Pancreas (tissue), 10 donors: ENCODE data around the gene BAHCC1. TPM values are rescaled to one million over a fixed set of nuclear protein-coding genes. Genes with fewer than 3 reads are reported as not detected.

Experiments used
- ATAC-seq, 4 donors: fragments of 200-7000 bp; cut with Tn5 transposase; one replicate each; pipeline versions ENCODE4 v1.8.0 to v1.9.1; 2020; ENCODE audit warnings: mild to moderate bottlenecking in 4 of 4, moderate library complexity in 4 of 4
- DNase-seq, 6 donors: peaks; one replicate each; pipeline ENCODE4 v3.0.0-alpha.2; 2020
- FAIRE-seq: peaks from 2 replicates; lab custom pipeline; 2012; peaks lifted over from hg19 to GRCh38; lab: Jason Lieb, UNC
- H3K27ac ChIP-seq, 4 donors: fragments of 200-600 bp; sonication (generic); 1 replicate in 3 of 4; 2 replicates in 1 of 4; pipeline versions ENCODE4 v1.5.0 to v1.8.0; 2020
- H3K27me3 ChIP-seq, 4 donors: fragments of 200-600 bp; one replicate each; pipeline ENCODE4 v1.8.0; 2021
- H3K36me3 ChIP-seq, 3 donors: fragments of 200-600 bp; sonication (generic) in 1 of 3; one replicate each; pipeline versions ENCODE4 v1.5.0 to v1.8.0; 2020 to 2021
- H3K4me1 ChIP-seq, 3 donors: fragments of 200-600 bp; one replicate each; pipeline ENCODE4 v1.8.0; 2021
- H3K4me3 ChIP-seq, 4 donors: fragments of 200-600 bp; sonication (generic) in 2 of 4; one replicate each; pipeline versions ENCODE4 v1.5.0 to v1.8.0; 2020 to 2021
- H3K9me3 ChIP-seq, 4 donors: fragments of 200-600 bp; one replicate each; pipeline ENCODE4 v1.8.0; 2021
- CTCF ChIP-seq, 4 donors: fragments of 200-600 bp; sonication (generic) in 3 of 4; IDR thresholded peaks; one replicate each; pipeline versions ENCODE4 v1.5.0 to v1.8.0; 2021; ENCODE audit warnings: antibody characterized with exemption in 4 of 4
- WGBS, 2 donors: extraction: QIAGEN DNeasy Blood & Tissue Kit; methylation state at CpG; one replicate each; pipeline ENCODE4 v1.1.7; 2013; 5-methylcytosine and 5-hydroxymethylcytosine counted together
- intact Hi-C, 3 donors: fragments of 100-400 bp; cut with DNase I; formaldehyde crosslinking; loops; one replicate each; pipeline versions ENCODE4 v1.11.1 to v1.14.2; 2022
- polyA plus RNA-seq, 2 donors: library from polyadenylated mRNA; stranded (reverse); fragments of 200-250 nt; gene quantifications; one replicate each; pipeline ENCODE4 v1.2.3, GENCODE V29; 2013
- total RNA-seq, 6 donors: library from RNA; stranded (reverse); fragmentation: NEBNext Ultra II Directional in 4 of 6; extraction: Animal tissue kit (Norgen Biotek cat#: 25700) in 4 of 6; gene quantifications; one replicate each; pipeline versions ENCODE4 v1.2.1 to v1.2.4, GENCODE V29; 2021 to 2023
- donor health status: healthy with polysubstance abuse.
- donor health status: DM: no; HTN: no; CAD: no; lungs with moderate emphysema.
- donor health status: DM: no; HTN: no; CAD: no.
- donor health status: control.
- donor health status: control.
- donor health status: Bipolar disorder and iron deficiency.
- donor health status: DM: yes; HTN: yes; CAD: no.
- donor health status: DM: no; HTN: no; CAD: no.
- donor health status: DM: no; HTN: no; CAD: no.
- donor health status: DM: yes; HTN: yes; CAD: no.

Gene BAHCC1
- total and polyA plus RNA-seq, 8 donors: 8.0 to 24.1 (median 10.5) TPM

GRCh38 chr17:81468111-81468769 lies 73.0 kb downstream of the BAHCC1 start:
- intact Hi-C loops: no loop called here
- FAIRE-seq (no peak), DNase-seq (no peak), ATAC-seq (peak in 1 of 4 donors; percentile 27)
- H3K4me1 ChIP-seq: peaks cover 0 to 8% (median 6%) of the 10 kb centered on the region in 3 donors
- H3K27ac ChIP-seq: no peak overlapping the region
- H3K27me3 ChIP-seq: no peaks in the 10 kb centered on the region
- no peak overlapping the region for H3K4me3 ChIP-seq
- 63 to 71% methylated on average over 12 to 18 of the region's 18 CpGs for WGBS, 2 donors
- no peak for TF ChIP-seq CTCF (IDR thresholded peaks at IDR 0.05)
- no peaks in the 10 kb centered on the region for H3K36me3 ChIP-seq
- H3K9me3 ChIP-seq: no peaks in the 10 kb centered on the region

- H3K27ac ChIP-seq: no peak overlapping the region
- intact Hi-C loops: no loop called here
- no peaks in the 10 kb centered on the region for H3K36me3 ChIP-seq
- 62 to 66% methylated on average over 17 to 18 of the region's 18 CpGs for WGBS, 2 donors
- no peak for TF ChIP-seq CTCF (IDR thresholded peaks at IDR 0.05)
- ATAC-seq: no peak
- peaks cover 0 to 8% (median 6%) of the 10 kb centered on the region in 3 donors for H3K4me1 ChIP-seq
- H3K4me3 ChIP-seq: no peak overlapping the region
- no peak for FAIRE-seq
- H3K27me3 ChIP-seq: no peaks in the 10 kb centered on the region
- no peak for DNase-seq
- no peaks in the 10 kb centered on the region for H3K9me3 ChIP-seq
Measured at GRCh38 chr17:81468770-81469121, 73.5 kb downstream of the BAHCC1 start.

GRCh38 chr17:81469266-81469665 lies 74.0 kb downstream of the BAHCC1 start:
- no peak for FAIRE-seq

GRCh38 chr17:81470270-81470943 lies 75.2 kb downstream of the BAHCC1 start:
- Histone ChIP-seq H3K36me3 (no peaks in the 10 kb centered on the region), H3K27ac (no peak overlapping the region), H3K4me3 (no peak overlapping the region), H3K9me3 (no peaks in the 10 kb centered on the region), H3K27me3 (no peaks in the 10 kb centered on the region), H3K4me1 (peaks cover 0 to 8% (median 6%) of the 10 kb centered on the region in 3 donors)
- ATAC-seq: no peak
- FAIRE-seq: no peak
- WGBS, 2 donors: 94 to 96% methylated on average over 9 of the region's 9 CpGs
- DNase-seq: no peak
- TF ChIP-seq CTCF (IDR thresholded peaks at IDR 0.05): no peak
- intact Hi-C loops: loop anchor here in 1 of 3 donors (10.0 kb wide), 1 partner anchor 66 kb away; no protein-coding TSS in a partner anchor

More at GRCh38 chr17:81469266-81469665, 74.0 kb downstream of the BAHCC1 start:
- TF ChIP-seq CTCF (IDR thresholded peaks at IDR 0.05): no peak
- Histone ChIP-seq H3K36me3 (no peaks in the 10 kb centered on the region), H3K4me3 (no peak overlapping the region), H3K4me1 (peaks cover 0 to 8% (median 6%) of the 10 kb centered on the region in 3 donors), H3K9me3 (no peaks in the 10 kb centered on the region), H3K27ac (no peak overlapping the region), H3K27me3 (no peaks in the 10 kb centered on the region)
- ATAC-seq: no peak
- DNase-seq: no peak
- intact Hi-C loops: no loop called here
- WGBS, 2 donors: 91 to 93% methylated on average over 13 of the region's 13 CpGs
